Panc1 (cell line): ENCODE results near the gene WNT5B. TPM values are rescaled to one million over a fixed set of nuclear protein-coding genes. Genes with fewer than 3 reads are reported as not detected.

Experiments used
- ATAC-seq: fragments of 200-7000 bp; cut with Tn5 transposase; 2 replicates; pipeline ENCODE4 v1.9.1; 2020; ENCODE audit warnings: mild to moderate bottlenecking, moderate library complexity
- BruUV-seq: library from RNA; stranded (reverse); fragments of 400-500 nt; replicated peaks from 2 replicates; lab custom pipeline; 2021; lab: Mats Ljungman, UMichigan
- CTCF ChIA-PET: fragments of 300-600 bp; sonication (Branson Sonifier 250); formaldehyde crosslinking; loops from one replicate; lab custom pipeline; 2022; ENCODE audit warnings: antibody characterized with exemption; lab: Charles Lee
- POLR2A ChIA-PET: fragments of 300-600 bp; sonication (Branson Sonifier 250); formaldehyde crosslinking; loops from one replicate; lab custom pipeline; 2022; ENCODE audit warnings: antibody characterized with exemption; lab: Charles Lee
- DNase-seq: peaks from one replicate; pipeline ENCODE4 v3.0.0-alpha.2; 2010; ENCODE audit warnings: low read depth, low spot score
- H3K27ac ChIP-seq: 2 replicates; pipeline ENCODE4 v1.5.1; 2011; ENCODE audit warnings: mild to moderate bottlenecking, low read length, inconsistent platforms
- H3K27me3 ChIP-seq: fragments of 200-500 bp; sonication (Bioruptor generic); 2 replicates; pipeline ENCODE4 v1.6.0; 2014; ENCODE audit warnings: low read length, inconsistent platforms; ENCODE audit not compliant: control insufficient read depth, insufficient read depth
- H3K36me3 ChIP-seq: fragments of 200-500 bp; sonication (Bioruptor generic); 2 replicates; pipeline ENCODE4 v1.5.1; 2014; ENCODE audit warnings: inconsistent platforms, mild to moderate bottlenecking, low read length, moderate library complexity; ENCODE audit not compliant: control insufficient read depth, insufficient read depth
- H3K4me1 ChIP-seq: 2 replicates; pipeline ENCODE4 v1.5.1; 2011; ENCODE audit warnings: inconsistent platforms, mild to moderate bottlenecking, low read length, moderate library complexity; ENCODE audit not compliant: control insufficient read depth, insufficient read depth
- H3K4me3 ChIP-seq, 2 experiments: 2 replicates each; pipeline ENCODE4 v1.5.1; 2011 to 2012; ENCODE audit warnings: low read depth in 2 of 2, low read length in 2 of 2, mild to moderate bottlenecking in 2 of 2, inconsistent platforms in 1 of 2, moderate library complexity in 1 of 2
- H3K9me3 ChIP-seq: fragments of 200-500 bp; sonication (Bioruptor generic); 2 replicates; pipeline ENCODE4 v1.5.1; 2014; ENCODE audit warnings: low read depth, mild to moderate bottlenecking, inconsistent platforms, low read length, moderate library complexity; ENCODE audit not compliant: control insufficient read depth, insufficient read depth
- CTCF ChIP-seq: fragments of 450-650 bp; IDR thresholded peaks from 2 replicates; pipeline ENCODE4 v1.5.1; 2017; ENCODE audit warnings: mild to moderate bottlenecking
- POLR2AphosphoS5 ChIP-seq: IDR thresholded peaks from 2 replicates; pipeline ENCODE4 v1.6.1; 2012; ENCODE audit warnings: mild to moderate bottlenecking, low read depth, low read length, moderate library complexity
- REST ChIP-seq, 2 experiments: IDR thresholded peaks; 2 replicates each; pipeline ENCODE4 v1.6.1; 2011 to 2012; ENCODE audit warnings: low read depth in 2 of 2, control low read depth in 1 of 2, low read length in 1 of 2, mild to moderate bottlenecking in 1 of 2, moderate library complexity in 1 of 2; ENCODE audit not compliant: insufficient read depth in 1 of 2
- SIN3A ChIP-seq: IDR thresholded peaks from 2 replicates; pipeline ENCODE4 v1.6.1; 2012; ENCODE audit warnings: low read depth, mild to moderate bottlenecking, low read length, moderate library complexity, borderline replicate concordance; ENCODE audit not compliant: insufficient read depth
- TCF7L2 ChIP-seq: IDR thresholded peaks from 2 replicates; pipeline ENCODE4 v1.6.1; 2011; ENCODE audit warnings: mild to moderate bottlenecking, low read depth, low read length, inconsistent platforms
- in situ Hi-C: cut with HindIII; loops from 2 replicates; pipeline ENCODE4 v1.10.0; 2016; ENCODE audit warnings: low sequenced_read_pairs, low pct_unique_long_range_greater_than_20kb
- intact Hi-C: fragments of 100-400 bp; cut with micrococcal nuclease; formaldehyde crosslinking; loops from one replicate; pipeline ENCODE4 v1.10.0; 2022; ENCODE audit not compliant: unreplicated experiment
- total RNA-seq: library from RNA; stranded (reverse); gene quantifications from one replicate; pipeline ENCODE4 v1.2.1, GENCODE V29; 2021; ENCODE audit not compliant: unreplicated experiment

The WNT5B gene
- total RNA-seq, 1 experiment from 2014 or later, result 36.9 TPM

DNA sequence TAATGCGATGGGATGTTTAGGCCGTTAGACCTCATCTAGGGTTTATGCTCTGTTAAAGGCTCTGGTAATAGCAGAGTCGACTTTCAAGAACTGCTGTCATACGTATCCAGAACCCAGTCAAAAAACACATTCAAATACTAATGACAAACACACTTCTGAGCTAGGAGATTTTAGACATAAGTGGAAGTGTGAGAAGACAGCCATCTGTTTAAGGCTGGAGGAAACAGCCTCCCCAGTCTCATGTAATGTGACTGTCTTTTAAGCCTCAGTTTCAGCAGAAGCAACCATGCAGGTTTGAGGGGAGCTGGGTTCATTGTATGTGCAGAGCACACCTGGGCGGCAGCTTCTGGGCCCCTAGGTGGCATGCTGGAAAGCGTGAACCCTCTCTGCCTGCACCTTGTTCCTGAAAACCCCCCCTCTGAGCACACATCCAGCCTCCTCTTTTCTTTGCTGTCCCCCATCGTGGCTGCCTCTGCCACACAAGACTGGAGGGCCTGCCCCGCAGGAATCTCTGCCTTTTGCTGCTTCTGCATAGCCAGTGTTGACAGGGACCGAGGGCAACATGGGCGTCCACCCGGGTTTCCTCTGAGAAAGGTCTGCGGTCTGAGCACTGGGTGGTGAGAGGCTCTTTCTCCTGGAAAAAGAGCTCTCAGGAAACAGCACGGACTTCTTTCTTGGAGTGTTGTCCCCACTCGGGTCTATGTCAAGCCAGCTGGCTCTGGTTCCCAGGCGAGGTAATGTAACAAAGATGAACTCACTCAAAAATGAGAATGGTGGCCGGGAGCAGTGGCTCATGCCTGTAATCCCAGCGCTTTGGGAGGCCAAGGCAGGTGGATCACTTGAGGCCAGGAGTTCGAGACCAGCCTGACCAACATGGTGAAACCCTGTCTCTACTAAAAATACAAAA is 11.6 kb downstream of the WNT5B start:
- no peak for ATAC-seq
- H3K4me1 ChIP-seq, result no peaks in the 10 kb centered on the region

GRCh38 chr12:1642513-1642912 is 13.5 kb downstream of the WNT5B start:
- intact Hi-C loops, result no loop called here
- ChIA-PET POLR2A (no interaction called here), CTCF (no interaction called here)
- Histone ChIP-seq H3K27ac (no peak overlapping the region), H3K4me1 (no peaks in the 10 kb centered on the region), H3K36me3 (no peaks in the 10 kb centered on the region), H3K4me3 (no peak overlapping the region), H3K9me3 (no peaks in the 10 kb centered on the region), H3K27me3 (no peaks in the 10 kb centered on the region)
- no TSS peak for BruUV-seq
- DNase-seq, result no peak
- in situ Hi-C loops, result no loop called here
- ATAC-seq, result no peak
- TF ChIP-seq REST (IDR thresholded peaks at IDR 0.05; ENCODE audit: insufficient read depth in 1 of 2, low read depth in 2 of 2, low read length in 1 of 2), result no peak
- no peak for TF ChIP-seq POLR2AphosphoS5
- no peak for TF ChIP-seq SIN3A
- no peak for TF ChIP-seq TCF7L2

More for the DNA sequence above, 11.6 kb downstream of the WNT5B start:
- ChIA-PET CTCF (interaction anchor here (0.6 kb wide), 1 partner anchor 29 kb away, joined by 8 read pairs; no protein-coding TSS in a partner anchor), POLR2A (interaction anchor here (0.6 kb wide), 1 partner anchor 15 kb away, joined by 7 read pairs; no protein-coding TSS in a partner anchor)
- H3K27ac ChIP-seq, result no peak overlapping the region
- in situ Hi-C loops, result no loop called here
- no peak overlapping the region for H3K4me3 ChIP-seq
- no peaks in the 10 kb centered on the region for H3K36me3 ChIP-seq
- intact Hi-C loops, result no loop called here
- no peaks in the 10 kb centered on the region for H3K27me3 ChIP-seq
- no peak for DNase-seq
- no peak for TF ChIP-seq POLR2AphosphoS5
- no peak for TF ChIP-seq CTCF
- no peak for TF ChIP-seq SIN3A
- no peak for TF ChIP-seq REST (IDR thresholded peaks at IDR 0.05; ENCODE audit: insufficient read depth in 1 of 2, low read depth in 2 of 2, low read length in 1 of 2)
- no peak for TF ChIP-seq TCF7L2
- BruUV-seq, result no TSS peak
- H3K9me3 ChIP-seq, result no peaks in the 10 kb centered on the region
